NCI-H2029 treated with DMSO at 0.1 percent for 48 hours (cell line): ENCODE data around the gene REM2.

Experiments
- DNase-seq: peaks from one replicate; lab custom pipeline; 2025; lab: John Stamatoyannopoulos, UW

The REM2 gene

DNA sequence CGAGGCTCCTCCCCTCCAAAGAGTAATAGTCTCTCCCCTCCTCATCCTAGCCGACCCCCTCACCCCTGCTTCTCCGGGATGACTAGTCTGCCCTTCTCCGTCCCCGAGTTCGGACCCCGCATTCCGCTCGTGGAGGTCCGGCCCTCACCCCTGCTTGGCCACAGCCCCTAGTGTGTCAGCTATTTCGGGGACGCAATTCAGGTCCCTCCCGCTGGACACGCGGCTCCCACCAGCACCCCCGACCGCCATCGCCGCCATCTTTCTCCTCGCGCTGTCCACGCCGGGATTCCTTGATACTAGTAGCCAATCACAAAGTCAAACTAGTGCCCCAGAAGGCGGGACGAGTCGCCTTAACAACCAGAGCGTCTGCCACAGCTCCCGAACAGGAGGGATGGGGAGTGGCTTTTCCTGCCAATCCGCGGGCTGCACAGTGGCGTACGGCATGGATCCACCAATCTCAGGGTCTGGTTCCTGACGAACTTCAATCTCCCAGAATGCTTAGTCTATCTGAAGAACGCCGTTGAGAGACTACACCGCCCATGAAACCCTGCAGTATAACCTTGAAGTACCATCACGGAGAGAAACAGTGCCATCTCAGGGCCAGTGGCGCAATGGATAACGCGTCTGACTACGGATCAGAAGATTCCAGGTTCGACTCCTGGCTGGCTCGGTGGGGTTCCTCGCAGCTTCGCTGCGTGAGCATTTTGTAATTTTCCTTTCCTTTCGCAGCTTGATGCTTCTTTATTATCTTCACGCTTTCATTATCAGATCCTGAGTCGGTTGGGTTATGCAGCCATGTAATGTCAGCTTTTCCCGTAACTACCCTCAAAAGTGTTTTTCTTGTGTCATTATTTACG is 46.3 kb downstream of the REM2 start, which contains the start of gene PRMT5:
PRMT5 (minus strand) TSS at position 273 of the 857 bp plus-strand sequence; CDS start at position 258, 15 bp downstream.
- DNase-seq, result peak; percentile 100

- no peak for DNase-seq
These were observed 46.9 kb downstream of the REM2 start for GRCh38 chr14:22929961-22930364.

DNA sequence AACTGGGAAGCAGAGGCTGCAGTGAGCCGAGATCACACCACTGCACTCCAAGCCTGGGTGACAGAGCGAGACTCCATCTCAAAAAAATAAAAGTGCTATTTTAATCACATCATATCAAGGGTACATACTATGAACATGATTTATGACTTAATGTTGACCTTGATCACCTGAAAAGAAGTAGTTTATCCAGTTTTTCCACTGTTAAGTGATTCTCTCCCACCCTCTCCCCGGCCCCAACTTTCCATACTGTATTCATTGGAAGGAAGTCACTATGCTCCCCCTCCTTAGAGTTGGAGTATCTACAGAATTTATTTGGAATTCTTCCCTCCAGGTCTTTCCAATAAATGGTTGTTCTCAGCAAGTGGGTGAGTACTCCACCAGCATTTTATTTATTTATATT is 49.1 kb downstream of the REM2 start:
- DNase-seq, result no peak

DNA sequence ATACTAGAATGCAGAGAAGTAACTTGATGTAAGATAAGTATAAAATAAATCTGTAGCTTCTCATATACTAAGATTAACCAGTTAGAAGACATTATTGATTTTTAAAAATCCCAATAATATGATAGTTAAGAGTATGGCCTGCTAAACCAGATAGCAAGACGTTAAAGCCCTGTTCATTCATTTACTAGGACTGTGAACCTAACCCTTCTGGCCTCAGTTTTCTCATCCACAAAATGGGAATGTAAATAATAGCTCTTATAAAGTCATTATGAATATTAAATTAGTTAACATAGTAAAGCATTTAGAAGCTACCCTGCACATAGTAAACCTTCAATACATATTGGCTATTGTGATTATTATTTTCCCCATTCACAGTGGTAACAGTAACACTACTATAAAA is 52.1 kb downstream of the REM2 start:
- DNase-seq, result no peak
